ENCODE results near the gene TNS2.
A peak's percentile ranks its signal among the peaks of the same experiment; 100 is the strongest.

Gene TNS2

GRCh38 chr12:53056901-53057300 is 7.0 kb downstream of the TNS2 start:
- no peak for DNase-seq

GRCh38 chr12:53057816-53058500 is 8.1 kb downstream of the TNS2 start:
- no peak for DNase-seq

GRCh38 chr12:53058674-53059433 is 9.0 kb downstream of the TNS2 start:
- no peak for DNase-seq

DNA sequence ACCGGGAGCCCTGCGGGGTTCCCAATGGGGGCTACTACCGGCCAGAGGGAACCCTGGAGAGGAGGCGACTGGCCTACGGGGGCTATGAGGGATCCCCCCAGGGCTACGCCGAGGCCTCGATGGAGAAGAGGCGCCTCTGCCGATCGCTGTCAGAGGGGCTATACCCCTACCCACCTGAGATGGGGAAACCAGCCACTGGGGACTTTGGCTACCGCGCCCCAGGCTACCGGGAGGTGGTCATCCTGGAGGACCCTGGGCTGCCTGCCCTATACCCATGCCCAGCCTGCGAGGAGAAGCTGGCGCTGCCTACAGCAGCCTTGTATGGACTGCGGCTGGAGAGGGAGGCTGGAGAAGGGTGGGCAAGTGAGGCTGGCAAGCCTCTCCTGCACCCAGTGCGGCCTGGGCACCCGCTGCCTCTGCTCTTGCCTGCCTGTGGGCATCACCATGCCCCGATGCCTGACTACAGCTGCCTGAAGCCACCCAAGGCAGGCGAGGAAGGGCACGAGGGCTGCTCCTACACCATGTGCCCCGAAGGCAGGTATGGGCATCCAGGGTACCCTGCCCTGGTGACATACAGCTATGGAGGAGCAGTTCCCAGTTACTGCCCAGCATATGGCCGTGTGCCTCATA is 9.7 kb downstream of the TNS2 start:
- no peak for DNase-seq

GRCh38 chr12:53060064-53060720 is 10.3 kb downstream of the TNS2 start:
- DNase-seq = no peak

GRCh38 chr12:53060721-53061276 is 10.9 kb downstream of the TNS2 start:
- DNase-seq = no peak

DNA sequence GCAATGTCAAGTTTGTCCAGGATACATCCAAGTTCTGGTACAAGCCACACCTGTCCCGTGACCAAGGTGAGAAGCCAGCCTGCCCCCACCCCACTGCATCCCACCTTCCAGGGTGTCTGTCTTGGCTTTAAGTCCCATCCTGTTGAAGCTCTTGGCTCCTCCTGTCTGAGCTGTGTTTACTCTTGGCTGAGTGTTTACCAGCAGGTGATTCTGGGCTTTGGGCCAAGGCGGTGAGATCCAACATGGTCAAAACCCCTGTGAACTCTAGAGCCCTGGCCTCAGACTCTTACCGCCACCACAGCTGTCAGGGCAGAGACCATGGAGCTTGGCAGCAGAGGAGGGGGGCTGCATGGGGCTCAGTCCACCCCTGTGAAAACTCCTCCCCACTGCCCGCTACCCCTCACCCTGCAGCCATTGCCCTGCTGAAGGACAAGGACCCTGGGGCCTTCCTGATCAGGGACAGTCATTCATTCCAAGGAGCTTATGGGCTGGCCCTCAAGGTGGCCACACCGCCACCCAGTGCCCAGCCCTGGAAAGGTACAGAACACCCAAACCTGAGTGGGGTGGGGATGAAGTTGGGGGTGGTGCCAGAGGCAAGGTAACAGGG is 11.6 kb downstream of the TNS2 start:
- DNase-seq = no peak

GRCh38 chr12:53062011-53062961 is 12.4 kb downstream of the TNS2 start:
- no peak for DNase-seq

DNA sequence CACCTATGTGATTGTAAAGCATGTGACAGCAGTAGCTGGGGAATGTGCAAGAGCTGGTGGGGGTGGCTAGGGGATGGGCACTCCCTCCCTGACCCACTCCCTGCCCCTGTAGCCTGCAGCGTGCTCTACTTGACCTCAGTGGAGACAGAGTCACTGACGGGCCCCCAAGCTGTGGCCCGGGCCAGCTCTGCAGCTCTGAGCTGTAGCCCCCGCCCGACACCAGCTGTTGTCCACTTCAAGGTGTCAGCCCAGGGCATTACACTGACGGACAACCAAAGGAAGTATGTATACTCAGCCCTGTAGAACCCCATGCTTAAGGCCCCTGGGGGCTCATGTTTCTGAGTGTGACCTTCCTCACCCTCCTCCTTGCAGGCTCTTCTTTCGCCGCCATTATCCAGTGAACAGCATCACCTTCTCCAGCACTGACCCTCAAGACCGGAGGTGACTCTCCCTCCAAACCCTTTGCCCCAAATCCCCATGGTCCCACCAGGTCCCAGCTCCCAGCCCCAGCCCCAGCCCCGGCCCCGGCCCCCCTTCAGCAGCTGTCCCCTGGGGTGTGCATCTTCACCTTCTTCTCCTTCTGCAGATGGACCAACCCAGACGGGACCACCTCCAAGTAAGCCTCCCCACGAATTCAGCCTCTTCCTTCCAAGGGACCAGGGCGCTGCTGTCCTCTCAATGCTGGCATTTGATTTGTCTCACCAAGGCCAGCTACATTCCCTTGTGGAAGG is 13.3 kb downstream of the TNS2 start:
- no peak for DNase-seq

DNA sequence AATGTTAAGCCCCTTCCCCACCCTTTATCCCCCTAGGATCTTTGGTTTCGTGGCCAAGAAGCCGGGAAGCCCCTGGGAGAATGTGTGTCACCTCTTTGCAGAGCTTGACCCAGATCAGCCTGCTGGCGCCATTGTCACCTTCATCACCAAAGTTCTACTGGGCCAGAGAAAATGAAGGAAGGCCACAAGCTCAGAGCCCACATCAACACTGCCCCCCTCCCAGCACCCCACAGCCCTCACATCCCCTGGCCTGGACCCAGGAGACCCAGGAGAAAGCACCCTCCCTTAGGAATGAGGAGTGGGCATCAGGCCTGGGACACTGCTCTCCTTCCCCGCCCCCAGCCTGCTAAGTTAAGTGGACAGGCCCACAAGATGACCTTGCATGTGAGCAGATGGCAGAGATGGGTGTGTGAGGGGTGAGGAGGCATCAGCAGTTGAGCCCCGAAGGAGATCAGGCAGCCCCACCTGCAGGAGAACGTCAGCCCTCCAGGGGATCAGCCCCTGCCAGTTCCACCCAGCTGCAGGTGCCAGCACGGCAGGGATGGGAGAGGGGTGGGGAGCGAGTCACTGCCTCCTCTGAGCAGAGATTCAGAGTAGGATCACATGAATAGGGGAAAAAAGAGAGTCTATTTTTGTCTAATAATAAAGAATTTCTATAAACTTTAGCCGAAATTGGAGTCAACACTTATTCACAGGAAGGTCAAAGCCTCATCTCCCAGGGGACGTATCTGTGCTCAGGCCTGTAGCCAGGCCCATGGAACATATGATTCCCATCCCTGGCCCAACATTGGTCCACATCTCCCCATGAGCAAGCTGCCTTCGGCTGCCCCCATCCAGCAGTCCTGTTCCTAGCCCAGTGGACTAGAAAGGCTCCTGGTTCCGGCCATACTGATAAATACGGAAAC is 14.1 kb downstream of the TNS2 start:
- DNase-seq = no peak

GRCh38 chr12:53064613-53065436 is 15.0 kb downstream of the TNS2 start:
- no peak for DNase-seq

GRCh38 chr12:53065470-53065869 is 15.6 kb downstream of the TNS2 start:
- no peak for DNase-seq

- peak; percentile 91 for DNase-seq
These were observed 16.4 kb downstream of the TNS2 start for GRCh38 chr12:53065975-53066931.

- DNase-seq = no peak
These were observed 17.5 kb downstream of the TNS2 start for GRCh38 chr12:53067074-53067992.

GRCh38 chr12:53067993-53068770 is 18.3 kb downstream of the TNS2 start:
- DNase-seq = no peak
